Glutamatergic neuron (in vitro differentiated cells): Measurements from ENCODE around the gene KANK4. TPM values are rescaled to one million over a fixed set of nuclear protein-coding genes. Genes with fewer than 3 reads are reported as not detected.

Experiments used
- DNase-seq: peaks from one replicate; pipeline ENCODE4 v3.0.0; 2022
- H3K27ac Mint-ChIP-seq: one replicate; pipeline ENCODE4 v1.8.0; 2020; ENCODE audit warnings: mild to moderate bottlenecking, mixed read lengths, inconsistent platforms; ENCODE audit not compliant: unreplicated experiment
- H3K27me3 Mint-ChIP-seq: one replicate; pipeline ENCODE4 v1.8.0; 2020; ENCODE audit warnings: mild to moderate bottlenecking, moderate library complexity, mixed read lengths, inconsistent platforms; ENCODE audit not compliant: unreplicated experiment
- H3K36me3 Mint-ChIP-seq: one replicate; pipeline ENCODE4 v1.8.0; 2020; ENCODE audit warnings: mild to moderate bottlenecking, mixed read lengths, inconsistent platforms; ENCODE audit not compliant: unreplicated experiment
- H3K4me1 Mint-ChIP-seq: one replicate; pipeline ENCODE4 v1.8.0; 2020; ENCODE audit warnings: mild to moderate bottlenecking, low read depth, mixed read lengths, inconsistent platforms; ENCODE audit not compliant: unreplicated experiment
- H3K4me3 Mint-ChIP-seq: one replicate; pipeline ENCODE4 v1.8.0; 2020; ENCODE audit warnings: mild to moderate bottlenecking, mixed read lengths, inconsistent platforms; ENCODE audit not compliant: unreplicated experiment
- H3K9me3 Mint-ChIP-seq: one replicate; pipeline ENCODE4 v1.8.0; 2020; ENCODE audit warnings: mild to moderate bottlenecking, moderate library complexity, mixed read lengths, inconsistent platforms; ENCODE audit not compliant: unreplicated experiment
- CTCF ChIP-seq: fragments of 200-600 bp; sonication (generic); IDR thresholded peaks from one replicate; pipeline ENCODE4 v1.5.0; 2021; ENCODE audit not compliant: partially characterized antibody, unreplicated experiment
- total RNA-seq: library from RNA; stranded (reverse); fragmentation: NEBNext Ultra II Directional; extraction: Animal tissue kit (Norgen Biotek cat#: 25700); gene quantifications from one replicate; pipeline ENCODE4 v1.2.1, GENCODE V29; 2021; ENCODE audit not compliant: unreplicated experiment

The KANK4 gene
- total RNA-seq, 1 donor from 2014 or later, result not detected

GRCh38 chr1:62346886-62347285, 27.7 kb upstream of the KANK4 start:
- Mint-ChIP-seq H3K4me1 (no peaks in the 10 kb centered on the region), H3K9me3 (peaks cover 4% of the 10 kb centered on the region), H3K27me3 (no peaks in the 10 kb centered on the region), H3K27ac (no peak overlapping the region), H3K4me3 (no peak overlapping the region), H3K36me3 (no peaks in the 10 kb centered on the region)
- no peak for TF ChIP-seq CTCF
- no peak for DNase-seq

GRCh38 chr1:62343911-62344310, 24.7 kb upstream of the KANK4 start:
- Mint-ChIP-seq H3K4me1 (no peaks in the 10 kb centered on the region), H3K4me3 (no peak overlapping the region), H3K36me3 (no peaks in the 10 kb centered on the region), H3K27me3 (peaks cover 2% of the 10 kb centered on the region), H3K27ac (no peak overlapping the region), H3K9me3 (peaks cover 4% of the 10 kb centered on the region)
- no peak for TF ChIP-seq CTCF
- DNase-seq, result no peak

DNA sequence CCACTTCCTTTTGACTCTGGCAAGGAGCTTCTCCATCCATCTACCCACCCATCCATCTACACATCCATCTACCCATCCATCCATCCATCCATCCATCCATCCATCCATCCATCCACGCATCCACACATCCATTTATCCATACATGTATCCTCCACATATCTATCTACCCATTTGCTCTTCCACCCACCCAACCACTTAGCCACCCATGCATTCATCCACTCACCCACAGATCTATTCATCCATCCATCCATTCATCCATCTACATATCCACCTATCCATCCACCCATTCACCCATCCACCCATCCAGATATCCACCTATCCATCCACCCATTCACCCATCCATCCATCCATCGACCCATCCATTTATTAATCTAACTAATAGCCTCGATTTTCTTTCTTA, 23.0 kb upstream of the KANK4 start:
- DNase-seq, result no peak
- Mint-ChIP-seq H3K4me3 (no peak overlapping the region), H3K27ac (no peak overlapping the region), H3K27me3 (peaks cover 2% of the 10 kb centered on the region), H3K9me3 (peaks cover 4% of the 10 kb centered on the region), H3K36me3 (no peaks in the 10 kb centered on the region), H3K4me1 (peaks cover 2% of the 10 kb centered on the region)
- no peak for TF ChIP-seq CTCF

- Mint-ChIP-seq H3K36me3 (no peaks in the 10 kb centered on the region), H3K4me1 (peaks cover 2% of the 10 kb centered on the region), H3K27me3 (peaks cover 2% of the 10 kb centered on the region), H3K9me3 (peaks cover 4% of the 10 kb centered on the region), H3K27ac (no peak overlapping the region), H3K4me3 (no peak overlapping the region)
- DNase-seq, result no peak
- no peak for TF ChIP-seq CTCF
Observed at GRCh38 chr1:62341615-62342014, 22.4 kb upstream of the KANK4 start.

GRCh38 chr1:62341089-62341488, 21.9 kb upstream of the KANK4 start:
- H3K27ac Mint-ChIP-seq, result no peak overlapping the region
- no peak overlapping the region for H3K4me3 Mint-ChIP-seq
- no peak for TF ChIP-seq CTCF
- peaks cover 2% of the 10 kb centered on the region for H3K27me3 Mint-ChIP-seq
- H3K36me3 Mint-ChIP-seq, result no peaks in the 10 kb centered on the region
- H3K9me3 Mint-ChIP-seq, result peaks cover 5% of the 10 kb centered on the region
- DNase-seq, result no peak
- peaks cover 2% of the 10 kb centered on the region for H3K4me1 Mint-ChIP-seq
